NAMALWA (cell line): ENCODE results near the gene TERT.
"Not testable (repeated sequence)": the region's sequence is repeated elsewhere in the genome, so short reads cannot be mapped to it uniquely, and the experiment has no call there.

ENCODE experiments used
- DNase-seq: peaks from one replicate; pipeline ENCODE4 v3.0.0-alpha.2; 2015; ENCODE audit warnings: low spot score

Gene TERT

GRCh38 chr5:1294206-1294834 lies 548 bp downstream of the TERT start:
- DNase-seq = no peak

GRCh38 chr5:1293416-1294205 lies 1.3 kb downstream of the TERT start:
- no peak for DNase-seq

GRCh38 chr5:1292846-1293415 lies 1.9 kb downstream of the TERT start:
- no peak for DNase-seq

- DNase-seq = no peak
Observed at GRCh38 chr5:1292139-1292538, 2.7 kb downstream of the TERT start.

- DNase-seq = no peak
Observed at GRCh38 chr5:1291611-1292080, 3.2 kb downstream of the TERT start.

- DNase-seq = not testable (repeated sequence)
Observed at GRCh38 chr5:1290956-1291355, 3.9 kb downstream of the TERT start.

GRCh38 chr5:1289559-1289958 lies 5.3 kb downstream of the TERT start:
- not testable (repeated sequence) for DNase-seq

GRCh38 chr5:1288439-1289335 lies 6.2 kb downstream of the TERT start:
- no peak for DNase-seq

- DNase-seq = no peak
Observed at GRCh38 chr5:1285883-1286291, 9.0 kb downstream of the TERT start.

- no peak for DNase-seq
Observed at GRCh38 chr5:1285141-1285540, 9.7 kb downstream of the TERT start.

- not testable (repeated sequence) for DNase-seq
Observed at GRCh38 chr5:1284336-1284970, 10.4 kb downstream of the TERT start.

- DNase-seq = not testable (repeated sequence)
Observed at GRCh38 chr5:1283729-1284041, 11.2 kb downstream of the TERT start.

- DNase-seq = not testable (repeated sequence)
Observed at GRCh38 chr5:1282993-1283728, 11.7 kb downstream of the TERT start.

GRCh38 chr5:1282131-1282992 lies 12.5 kb downstream of the TERT start:
- DNase-seq = no peak

- no peak for DNase-seq
Observed at GRCh38 chr5:1281038-1281882, 13.6 kb downstream of the TERT start.

- DNase-seq = no peak
Observed at GRCh38 chr5:1280177-1281037, 14.5 kb downstream of the TERT start.

GRCh38 chr5:1279443-1280151 lies 15.3 kb downstream of the TERT start:
- no peak for DNase-seq
